GM18526 (cell line): ENCODE data around the gene CD320.

Experiments
- POLR2A ChIP-seq: IDR thresholded peaks from 3 replicates; pipeline ENCODE4 v1.6.1; 2011; ENCODE audit not compliant: insufficient read length; ENCODE audit errors: extremely low read depth

Gene CD320

DNA sequence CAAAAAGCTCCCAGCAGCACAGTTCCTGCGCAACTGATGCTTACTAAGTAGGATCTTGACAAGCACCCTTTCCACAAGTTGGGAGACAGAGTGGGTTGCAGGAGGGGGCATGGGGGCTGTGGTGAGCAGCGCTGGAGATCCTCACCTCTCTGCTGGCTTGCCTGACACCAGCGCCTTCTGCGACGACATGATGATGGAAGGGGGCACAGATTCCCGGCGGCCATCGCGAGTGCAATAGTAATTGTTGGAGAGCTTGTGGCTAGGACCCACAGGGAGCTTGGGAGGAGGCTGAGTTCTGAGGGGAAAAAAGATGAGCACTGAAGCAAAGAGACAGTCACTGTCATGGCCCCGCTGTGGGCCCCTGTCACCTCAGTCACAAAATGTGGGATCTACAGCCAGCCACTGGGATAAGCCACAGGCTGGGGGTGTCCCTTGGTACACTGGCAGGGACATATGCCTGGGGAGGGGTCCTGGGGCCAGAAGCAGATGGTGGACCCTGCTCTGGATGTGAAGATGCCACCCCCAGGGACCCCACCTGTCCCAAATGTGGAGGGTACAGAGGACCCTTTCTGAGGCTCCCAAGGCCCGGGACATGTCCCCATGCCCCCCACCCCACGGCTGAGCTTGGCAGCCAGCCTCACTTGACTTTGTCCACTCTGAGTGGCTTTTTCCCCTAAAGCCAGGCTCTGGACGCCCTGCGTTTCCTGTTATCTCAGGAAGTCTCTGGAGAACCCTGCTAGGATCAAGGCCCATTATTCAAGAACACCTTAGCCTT, 8.4 kb upstream of the CD320 start:
- TF ChIP-seq POLR2A: no peak

DNA sequence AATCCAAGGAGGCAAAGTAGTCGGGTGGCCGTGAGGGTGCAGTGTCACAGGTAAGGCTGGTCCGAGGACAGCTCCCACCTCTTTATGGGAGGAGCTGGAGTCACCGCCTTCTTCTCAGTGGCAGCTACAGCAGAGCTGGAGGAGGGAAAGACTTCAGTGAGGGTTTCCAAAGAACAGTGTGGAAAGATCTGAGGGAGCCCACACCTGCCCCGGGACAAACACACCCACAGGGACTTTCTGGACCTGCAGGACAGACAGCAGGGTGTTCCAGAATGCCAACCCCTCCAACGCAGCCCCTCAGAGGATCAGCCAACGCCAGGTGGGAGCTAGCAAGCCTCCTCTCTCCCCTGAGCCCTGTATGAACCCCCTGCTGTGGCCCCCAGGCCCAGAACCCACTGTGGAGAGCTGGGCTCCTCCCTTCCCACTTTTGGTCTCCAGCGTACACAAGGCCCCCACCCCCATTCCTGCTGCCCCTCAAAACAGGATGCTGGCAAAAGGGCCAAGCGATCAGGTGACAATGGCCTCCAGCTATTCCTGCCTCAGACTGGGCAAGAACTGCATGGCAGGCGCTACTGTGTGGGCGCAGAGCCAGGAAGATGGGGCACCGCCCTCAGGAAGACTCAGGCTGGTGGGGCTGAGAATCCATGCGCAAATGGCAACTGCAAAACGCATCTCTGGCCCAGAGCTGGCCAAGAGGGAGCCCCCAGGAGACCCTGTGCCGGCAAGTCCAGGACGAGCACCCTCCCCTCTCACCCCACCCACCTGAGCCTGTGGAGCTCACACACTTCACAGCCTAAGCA, 3.5 kb upstream of the CD320 start:
- TF ChIP-seq POLR2A: no peak

DNA sequence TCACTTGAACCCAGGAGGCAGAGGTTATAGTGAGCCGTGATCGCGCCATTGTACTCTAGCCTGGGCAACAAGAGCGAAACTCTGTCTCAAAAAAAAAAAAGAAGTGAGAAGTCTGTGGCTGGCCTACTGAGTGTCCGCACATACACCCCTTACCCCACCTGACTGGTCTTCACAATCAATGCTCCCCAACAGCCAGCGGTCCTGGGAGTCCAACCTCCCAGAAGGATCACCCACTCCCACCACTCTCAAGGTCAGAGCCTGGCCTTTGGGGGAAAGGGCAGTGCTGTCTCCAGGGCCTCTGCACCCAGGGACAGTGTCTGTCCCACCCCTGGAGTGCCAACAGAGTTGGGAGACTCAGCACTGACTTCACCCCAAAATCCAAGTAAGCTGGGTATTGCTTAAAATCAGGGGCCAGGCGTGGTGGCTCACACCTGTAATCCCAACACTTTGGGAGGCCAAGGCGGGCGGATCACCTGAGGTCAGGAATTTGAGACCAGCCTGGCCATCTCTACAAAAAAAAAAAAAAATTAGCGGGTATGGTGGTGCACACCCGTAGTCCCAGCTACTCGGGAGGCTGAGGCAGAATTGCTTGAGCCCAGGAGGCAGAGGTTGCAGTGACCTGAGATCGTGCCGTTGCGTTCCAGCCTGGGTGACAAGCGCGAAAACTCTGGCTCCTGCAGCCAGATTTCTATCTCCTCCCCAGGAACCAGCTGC, 2.3 kb upstream of the CD320 start:
- no peak for TF ChIP-seq POLR2A

DNA sequence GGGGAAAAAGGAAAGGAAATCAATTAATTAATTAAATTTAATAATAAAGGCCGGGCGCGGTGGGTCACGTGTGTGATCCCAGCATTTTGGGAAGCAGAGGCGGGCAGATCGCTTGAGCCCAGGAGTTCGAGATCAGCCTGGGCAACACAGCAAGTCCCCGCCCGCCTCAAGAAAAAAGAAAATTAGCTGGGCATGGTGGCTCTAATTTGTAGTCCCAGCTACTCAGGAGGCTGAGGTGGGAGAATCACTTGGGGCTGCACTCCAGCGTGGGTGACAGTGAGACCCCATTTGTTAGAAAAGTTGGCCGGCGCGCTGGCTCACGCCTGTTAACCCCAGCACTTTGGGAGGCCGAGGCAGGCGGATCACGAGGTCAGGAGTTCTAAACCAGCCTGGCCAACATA, 733 bp upstream of the CD320 start:
- no peak for TF ChIP-seq POLR2A

DNA sequence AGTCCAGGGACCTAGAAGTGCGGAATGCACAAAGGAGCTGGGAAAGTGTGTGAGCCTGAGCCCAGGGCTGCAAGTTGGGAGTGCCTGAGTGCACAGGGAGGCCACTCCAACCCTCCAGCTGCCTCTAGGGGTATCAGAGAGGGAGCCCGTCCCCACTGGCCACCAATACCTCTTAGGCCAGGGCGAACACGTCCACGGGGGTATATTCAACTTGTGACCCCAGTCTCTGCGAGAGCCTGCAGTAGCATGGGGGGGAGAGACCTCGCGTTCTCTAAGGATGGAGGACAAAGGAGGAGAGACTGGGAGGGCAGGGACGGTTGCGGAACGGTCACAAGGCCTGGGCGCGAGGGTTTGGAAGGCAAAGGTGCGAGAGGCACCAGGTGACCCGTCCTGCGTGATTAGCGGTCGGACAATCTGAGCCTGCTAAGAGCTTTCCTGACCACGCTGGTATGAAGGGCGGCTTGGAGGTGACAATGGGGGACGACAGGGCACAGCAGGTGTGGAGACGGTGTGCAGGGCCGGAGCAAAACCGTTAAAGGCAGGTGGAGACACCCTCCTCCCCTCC, 676 bp downstream of the CD320 start:
- TF ChIP-seq POLR2A: no peak

DNA sequence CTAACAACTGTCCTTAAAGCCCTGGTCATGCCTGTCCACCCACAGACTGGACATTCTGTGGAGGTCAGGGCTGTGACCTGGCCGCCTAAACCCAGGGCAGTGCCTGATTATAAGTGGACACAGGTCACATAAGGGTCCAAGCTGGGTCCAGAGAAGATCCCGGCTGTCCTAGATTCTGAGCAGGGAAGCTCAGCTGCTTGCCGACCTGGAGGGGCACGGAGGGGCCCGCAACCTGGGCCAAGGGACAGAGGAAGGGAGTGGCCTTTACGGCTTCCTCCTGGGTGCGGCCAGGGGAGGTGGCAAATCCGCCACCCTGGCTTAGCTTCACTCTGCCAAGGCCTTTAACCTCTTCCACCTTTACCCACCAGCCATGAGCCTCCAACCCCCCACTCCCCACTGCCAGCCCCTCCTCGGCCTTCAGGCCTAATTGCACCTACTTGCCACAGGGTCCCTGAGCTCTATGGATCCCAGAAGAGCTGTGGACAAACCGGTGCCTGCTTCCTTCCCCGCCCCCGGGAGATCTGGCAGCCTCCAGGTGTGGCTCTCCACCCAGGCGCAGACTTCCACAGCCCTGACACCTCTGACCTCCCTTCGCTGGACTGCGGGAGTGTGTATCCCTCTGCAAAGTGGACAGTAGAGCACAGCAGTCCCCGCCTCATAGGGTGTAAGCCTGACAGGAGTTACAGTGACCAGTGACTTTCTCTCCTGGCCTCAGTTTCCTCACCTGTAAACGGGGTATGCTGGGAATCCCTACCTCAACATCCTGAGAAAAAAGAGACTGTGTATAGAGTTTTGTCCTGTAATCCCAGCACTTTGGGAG, 1.7 kb downstream of the CD320 start:
- no peak for TF ChIP-seq POLR2A

DNA sequence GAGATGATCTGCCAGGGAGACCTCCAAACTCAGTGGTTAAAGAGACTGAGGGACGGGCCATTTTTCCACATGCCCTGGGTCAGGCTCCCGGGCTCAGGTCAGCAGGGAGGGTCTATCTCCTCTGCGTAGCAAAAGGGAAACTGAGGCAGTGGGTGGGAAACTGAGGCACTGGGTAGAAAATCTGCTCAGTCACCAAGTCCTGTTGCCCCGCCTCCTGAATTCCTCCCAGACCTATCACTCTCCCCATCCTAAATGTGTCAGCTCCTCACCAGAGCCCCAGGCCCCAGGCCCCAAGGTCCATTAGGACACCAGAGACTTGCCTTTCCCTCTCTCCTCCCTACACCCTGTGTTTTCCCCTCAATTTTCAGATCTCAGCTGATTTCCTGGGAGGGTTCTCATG, 2.4 kb downstream of the CD320 start:
- TF ChIP-seq POLR2A: no peak

DNA sequence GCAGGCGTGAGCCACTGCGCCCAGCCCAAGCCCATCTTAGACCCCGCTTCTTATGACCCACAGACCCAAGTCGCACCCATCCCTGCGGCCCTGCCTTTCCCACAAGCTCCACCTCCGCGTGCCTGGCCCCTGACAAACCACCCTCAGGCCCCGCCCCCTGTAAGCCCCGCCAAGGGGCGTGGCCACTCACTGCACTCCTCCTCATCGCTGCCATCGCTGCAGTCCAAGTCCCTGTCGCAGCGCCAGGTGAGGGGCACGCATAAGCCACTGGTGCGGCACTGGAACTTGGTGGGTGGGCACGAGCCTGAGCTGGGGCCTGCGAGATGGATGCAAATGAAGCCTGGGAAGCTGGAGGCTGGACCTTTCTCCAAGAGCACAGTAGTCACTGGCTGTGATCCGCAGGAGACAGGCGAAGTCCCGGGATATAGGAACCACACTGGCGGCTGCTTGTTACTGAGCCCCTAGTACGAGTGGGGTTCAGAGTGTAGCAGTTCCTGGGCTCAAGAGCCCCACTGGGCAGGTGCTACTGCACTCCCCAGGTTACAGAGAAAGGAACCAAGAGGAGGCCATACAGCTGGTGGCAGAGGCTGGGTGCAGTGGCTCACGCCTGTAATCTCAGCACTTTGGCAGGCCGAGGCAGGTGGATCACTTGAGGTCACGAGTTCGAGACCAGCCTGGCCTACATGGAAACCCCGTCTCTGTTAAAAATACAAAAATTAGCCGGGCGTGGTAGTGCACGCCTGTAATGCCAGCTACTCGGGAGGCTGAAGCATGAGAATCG, 3.1 kb downstream of the CD320 start:
- TF ChIP-seq POLR2A: no peak

DNA sequence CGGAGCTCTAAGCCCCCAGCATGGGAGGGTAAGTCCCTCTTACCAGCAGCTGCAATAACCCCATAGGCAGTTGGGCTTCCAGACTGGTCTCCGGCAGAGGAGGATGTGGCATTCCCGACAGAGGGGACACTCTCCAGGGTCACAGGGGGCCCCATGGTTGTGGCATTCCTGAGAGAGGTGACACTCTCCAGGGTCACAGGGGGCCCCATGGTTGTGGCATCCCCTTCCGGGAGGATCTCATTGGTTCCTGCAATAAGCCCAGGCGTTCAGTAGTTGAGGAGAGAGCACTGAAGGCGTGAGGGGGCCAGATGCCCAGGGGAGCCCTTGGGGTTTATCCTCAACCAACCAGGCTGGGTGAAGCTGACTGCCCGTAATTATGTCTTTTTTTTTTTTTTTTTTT, 5.4 kb downstream of the CD320 start:
- TF ChIP-seq POLR2A: no peak

DNA sequence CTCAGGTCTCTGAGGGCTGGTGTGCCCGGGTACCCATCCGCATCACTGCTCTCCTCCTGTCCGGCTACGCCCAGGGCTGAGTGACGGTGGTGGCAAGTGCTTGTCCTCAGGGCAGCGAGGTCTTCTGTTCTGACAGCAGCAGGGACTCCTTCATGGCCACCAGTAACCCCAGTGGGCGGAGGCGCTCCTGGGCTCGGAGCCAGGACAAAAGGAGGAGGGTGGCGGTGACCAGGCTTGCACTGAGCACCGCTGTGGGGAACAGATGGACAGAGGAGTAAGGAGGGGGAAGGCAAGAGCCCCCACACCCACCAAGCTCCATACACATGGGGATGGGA, 5.8 kb downstream of the CD320 start:
- no peak for TF ChIP-seq POLR2A

DNA sequence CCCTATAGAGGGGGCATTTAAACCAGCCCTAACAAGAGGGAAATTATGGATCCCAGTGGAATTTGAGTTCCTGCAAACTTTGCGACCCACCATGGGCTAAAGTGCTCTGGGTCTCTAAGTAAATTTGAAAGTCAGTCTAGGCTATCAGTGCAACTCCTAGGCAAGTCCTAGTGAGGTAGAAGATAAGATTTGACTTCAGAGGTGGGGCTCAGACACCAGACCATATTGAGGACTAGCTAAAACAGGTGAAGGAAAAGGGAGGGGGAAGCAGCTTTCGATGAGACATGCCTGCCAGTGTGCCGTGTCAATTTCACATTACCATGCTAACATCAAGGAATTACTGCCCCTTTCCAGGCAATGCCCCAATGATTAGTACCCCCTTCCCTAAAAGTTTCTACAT, 38.4 kb downstream of the CD320 start:
- no peak for TF ChIP-seq POLR2A

DNA sequence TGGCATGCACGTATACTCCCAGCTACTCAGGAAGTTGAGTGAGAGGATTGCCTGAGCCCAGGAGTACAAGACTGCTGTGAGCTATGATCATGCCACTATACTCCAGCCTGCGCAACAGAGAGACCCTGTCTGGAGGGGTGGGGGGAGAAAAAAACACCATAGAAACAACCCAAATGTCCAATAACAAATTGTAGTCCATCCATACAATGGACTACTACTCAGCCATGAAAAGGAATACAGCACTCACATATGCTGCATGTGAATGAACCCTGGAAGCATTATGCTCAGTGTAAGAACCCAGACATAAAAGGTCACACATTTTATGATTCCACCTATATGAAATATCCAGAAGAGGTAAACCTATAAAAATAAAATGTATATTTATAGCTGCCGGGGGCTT, 42.3 kb downstream of the CD320 start:
- no peak for TF ChIP-seq POLR2A

DNA sequence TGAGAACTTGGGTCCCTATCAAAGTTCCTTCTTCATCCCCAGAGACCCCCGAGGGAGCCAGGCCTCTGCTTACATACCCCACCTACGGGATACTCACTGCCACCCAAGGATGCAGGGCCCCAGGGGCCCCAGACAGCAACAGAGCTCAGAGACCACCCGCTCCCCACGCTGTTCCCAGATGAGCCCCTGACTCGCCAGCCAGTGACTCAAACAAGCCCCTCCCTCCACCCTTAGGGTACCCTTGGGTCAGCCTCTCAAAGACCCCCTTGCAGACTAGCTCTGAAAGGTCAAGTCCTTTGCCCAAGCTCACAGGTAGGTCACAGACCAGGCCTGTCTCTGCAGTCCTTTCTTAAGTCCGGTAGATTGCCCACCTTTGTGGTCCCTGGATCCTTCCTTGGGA, 45.7 kb downstream of the CD320 start:
- TF ChIP-seq POLR2A: no peak

DNA sequence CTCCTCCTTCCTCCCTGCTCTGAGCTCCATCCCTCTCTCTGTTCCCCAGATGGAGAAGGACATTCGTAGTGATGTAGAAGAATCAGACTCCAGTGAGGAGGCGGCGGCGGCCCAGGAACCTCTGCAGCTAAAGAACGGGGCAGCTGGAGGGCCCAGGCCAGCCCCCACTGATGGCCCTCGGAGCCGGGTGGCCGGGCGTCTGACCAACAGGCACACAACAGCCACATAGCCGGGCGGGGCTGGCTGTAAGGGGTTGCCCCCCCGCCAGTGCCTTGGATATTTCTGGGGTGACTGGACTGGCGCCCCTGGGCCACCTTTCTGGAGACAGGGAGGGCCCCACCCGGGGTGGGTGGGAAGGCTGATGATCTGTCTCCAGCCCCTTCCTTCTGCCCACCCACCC, 46.3 kb downstream of the CD320 start:
- no peak for TF ChIP-seq POLR2A
